ENCODE measurements around the gene U2SURP.

DNA sequence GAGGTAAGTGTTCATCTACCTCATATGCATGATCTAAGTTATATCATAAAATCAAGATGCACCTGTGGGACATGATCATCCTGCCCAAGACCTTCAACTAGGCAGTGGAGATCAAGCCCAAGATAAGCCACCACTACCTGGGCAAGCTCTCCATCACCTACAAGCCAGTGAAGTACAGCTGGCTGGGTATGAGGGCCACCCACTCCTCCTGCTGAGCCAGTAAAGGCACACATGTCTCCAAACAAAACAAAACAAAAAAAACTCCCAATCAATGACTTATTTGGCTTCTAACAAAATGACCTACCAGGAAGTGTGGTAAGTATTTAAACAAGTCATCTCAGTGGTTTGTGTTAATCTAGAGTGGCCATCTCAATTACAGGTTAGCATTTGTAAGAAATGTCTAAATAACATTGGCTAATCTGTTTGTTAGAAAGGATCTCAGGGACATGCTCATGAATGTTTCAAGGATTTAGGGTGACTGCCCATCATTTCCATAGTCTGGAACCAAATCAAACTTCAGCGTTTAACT lies 41.0 kb upstream of the U2SURP start:
- TF ChIP-seq EP300 (IDR thresholded peaks at IDR 0.05) (no peak), POLR2A (IDR thresholded peaks at IDR 0.05) (no peak)
- TF ChIP-seq, protein P1, sequence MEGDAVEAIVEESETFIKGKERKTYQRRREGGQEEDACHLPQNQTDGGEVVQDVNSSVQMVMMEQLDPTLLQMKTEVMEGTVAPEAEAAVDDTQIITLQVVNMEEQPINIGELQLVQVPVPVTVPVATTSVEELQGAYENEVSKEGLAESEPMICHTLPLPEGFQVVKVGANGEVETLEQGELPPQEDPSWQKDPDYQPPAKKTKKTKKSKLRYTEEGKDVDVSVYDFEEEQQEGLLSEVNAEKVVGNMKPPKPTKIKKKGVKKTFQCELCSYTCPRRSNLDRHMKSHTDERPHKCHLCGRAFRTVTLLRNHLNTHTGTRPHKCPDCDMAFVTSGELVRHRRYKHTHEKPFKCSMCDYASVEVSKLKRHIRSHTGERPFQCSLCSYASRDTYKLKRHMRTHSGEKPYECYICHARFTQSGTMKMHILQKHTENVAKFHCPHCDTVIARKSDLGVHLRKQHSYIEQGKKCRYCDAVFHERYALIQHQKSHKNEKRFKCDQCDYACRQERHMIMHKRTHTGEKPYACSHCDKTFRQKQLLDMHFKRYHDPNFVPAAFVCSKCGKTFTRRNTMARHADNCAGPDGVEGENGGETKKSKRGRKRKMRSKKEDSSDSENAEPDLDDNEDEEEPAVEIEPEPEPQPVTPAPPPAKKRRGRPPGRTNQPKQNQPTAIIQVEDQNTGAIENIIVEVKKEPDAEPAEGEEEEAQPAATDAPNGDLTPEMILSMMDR (IDR thresholded peaks at IDR 0.05) = no peak
